Bronchial epithelial cell (primary cell): ENCODE data around the gene RIC1. TPM values are rescaled to one million over a fixed set of nuclear protein-coding genes. Genes with fewer than 3 reads are reported as not detected.

ENCODE experiments used
- DNase-seq: peaks from one replicate; pipeline ENCODE4 v3.0.0-alpha.2; 2010; ENCODE audit warnings: low read depth
- FAIRE-seq: peaks from 2 replicates; lab custom pipeline; 2011; peaks lifted over from hg19 to GRCh38; lab: Jason Lieb, UNC
- H3K27me3 ChIP-seq: 2 replicates; pipeline ENCODE4 v1.5.1; 2011; ENCODE audit warnings: low read length; ENCODE audit not compliant: control insufficient read depth, insufficient read depth
- H3K36me3 ChIP-seq: 2 replicates; pipeline ENCODE4 v1.5.1; 2011; ENCODE audit warnings: low read length; ENCODE audit not compliant: control insufficient read depth, insufficient read depth
- H3K4me3 ChIP-seq: 2 replicates; pipeline ENCODE4 v1.5.1; 2011; ENCODE audit warnings: mild to moderate bottlenecking, low read depth, low read length, control low read depth
- CTCF ChIP-seq: IDR thresholded peaks from 2 replicates; pipeline ENCODE4 v1.5.1; 2011; ENCODE audit warnings: mild to moderate bottlenecking, moderate library complexity, low read length, control low read depth, inconsistent platforms; ENCODE audit not compliant: insufficient read depth, severe bottlenecking
- total RNA-seq: library from RNA; depleted of rRNA; stranded (reverse); fragments of >200 nt; gene quantifications from 2 replicates; pipeline ENCODE4 v1.2.1, GENCODE V29; 2014

Gene RIC1
- total RNA-seq, 1 donor from 2014 or later: 34.2 TPM

DNA sequence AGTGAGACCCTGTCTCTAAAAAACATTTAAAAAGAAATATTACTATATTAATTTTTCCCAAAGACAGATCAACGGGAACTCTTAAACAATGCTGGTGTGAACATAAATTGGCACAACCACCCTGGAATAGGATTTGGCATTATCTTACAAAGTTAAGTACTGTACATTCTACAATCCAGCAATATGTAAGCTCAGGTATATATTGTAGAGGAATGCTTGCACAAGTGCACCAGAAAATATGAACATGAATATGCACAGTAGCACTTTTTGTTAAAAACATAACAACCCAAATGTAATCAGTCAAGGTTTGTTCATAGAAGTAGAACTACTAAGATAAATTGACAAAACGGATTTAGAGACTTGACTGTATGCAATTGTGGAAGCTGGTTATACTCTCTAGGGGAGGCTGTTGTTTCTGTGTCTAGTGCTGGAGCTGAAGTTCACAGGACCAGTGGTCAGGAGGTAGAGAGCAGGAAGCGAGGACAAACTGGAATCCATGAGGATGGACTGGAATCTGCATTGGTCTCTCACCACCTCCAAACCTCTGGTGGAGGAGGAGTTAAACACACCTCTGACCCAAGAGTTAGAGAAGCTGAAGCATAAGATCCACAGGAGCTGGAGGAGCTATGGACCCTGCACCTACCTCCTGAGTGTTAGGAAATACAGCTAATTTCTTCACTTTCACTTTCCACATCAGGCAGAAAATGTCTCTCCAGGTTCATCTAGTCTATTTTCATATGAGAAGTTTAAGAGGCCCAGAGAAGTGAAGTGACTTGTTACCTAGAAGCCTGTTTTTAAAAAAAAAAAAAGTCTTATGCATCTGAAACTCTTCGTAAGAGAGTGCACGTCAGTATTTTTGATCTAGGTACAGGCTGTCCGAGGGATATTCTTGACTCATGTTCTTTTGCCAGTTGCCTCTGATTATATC lies 20.3 kb upstream of the RIC1 start:
- no peak overlapping the region for H3K4me3 ChIP-seq
- no peak for FAIRE-seq
- no peak for DNase-seq

GRCh38 chr9:5609226-5609596 lies 19.7 kb upstream of the RIC1 start:
- Histone ChIP-seq H3K27me3 (no peaks in the 10 kb centered on the region), H3K36me3 (no peaks in the 10 kb centered on the region), H3K4me3 (no peak overlapping the region)
- FAIRE-seq: no peak
- no peak for DNase-seq
- TF ChIP-seq CTCF: no peak

More for the DNA sequence above, 20.3 kb upstream of the RIC1 start:
- Histone ChIP-seq H3K27me3 (no peaks in the 10 kb centered on the region), H3K36me3 (no peaks in the 10 kb centered on the region)
- no peak for TF ChIP-seq CTCF

- no peaks in the 10 kb centered on the region for H3K27me3 ChIP-seq
- no peak for FAIRE-seq
- no peaks in the 10 kb centered on the region for H3K36me3 ChIP-seq
- no peak overlapping the region for H3K4me3 ChIP-seq
- DNase-seq: no peak
- no peak for TF ChIP-seq CTCF
Measured at GRCh38 chr9:5610491-5610890, 18.4 kb upstream of the RIC1 start.

- FAIRE-seq: no peak
- Histone ChIP-seq H3K27me3 (no peaks in the 10 kb centered on the region), H3K4me3 (no peak overlapping the region), H3K36me3 (no peaks in the 10 kb centered on the region)
- no peak for DNase-seq
- TF ChIP-seq CTCF: no peak
Measured at GRCh38 chr9:5611321-5612184, 17.4 kb upstream of the RIC1 start.

DNA sequence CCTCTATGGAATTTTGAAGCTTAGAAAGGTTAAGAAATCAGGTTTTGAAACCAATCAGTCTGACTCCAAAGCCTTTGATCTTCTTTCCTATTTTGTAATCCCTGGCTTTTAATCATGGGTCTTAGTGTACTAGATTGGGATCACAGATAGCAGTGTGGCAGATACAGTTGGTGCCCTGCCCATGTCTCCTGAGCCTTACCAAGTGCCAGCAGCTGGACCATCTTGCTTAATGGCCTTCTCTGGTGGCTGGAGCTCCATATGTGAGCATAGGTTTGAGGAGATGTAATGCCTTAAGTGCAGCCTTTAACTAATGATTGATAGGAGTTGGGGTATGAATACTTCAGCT lies 16.7 kb upstream of the RIC1 start:
- no peak overlapping the region for H3K4me3 ChIP-seq
- no peak for FAIRE-seq

More for the DNA sequence above, 16.7 kb upstream of the RIC1 start:
- TF ChIP-seq CTCF: no peak
- Histone ChIP-seq H3K36me3 (no peaks in the 10 kb centered on the region), H3K27me3 (no peaks in the 10 kb centered on the region)
- DNase-seq: no peak
